Tibial nerve (tissue), 4 donors: ENCODE measurements around the gene FCN1. TPM values are rescaled to one million over a fixed set of nuclear protein-coding genes. Genes with fewer than 3 reads are reported as not detected.

Experiments used
- DNase-seq, 2 donors: peaks; one replicate each; pipeline ENCODE4 v3.0.0-alpha.2; 2019; ENCODE audit warnings: low spot score in 2 of 2
- H3K27ac ChIP-seq, 4 donors: fragments of 200-600 bp; sonication (generic) in 3 of 4; one replicate each; pipeline ENCODE4 v1.5.1; 2017 to 2019; ENCODE audit warnings: mild to moderate bottlenecking in 1 of 4
- H3K27me3 ChIP-seq, 2 donors: fragments of 200-600 bp; sonication (generic) in 1 of 2; one replicate each; pipeline versions ENCODE4 v1.5.1 to v1.6.0; 2017 to 2019
- H3K36me3 ChIP-seq, 3 donors: fragments of 200-600 bp; sonication (generic); one replicate each; pipeline ENCODE4 v1.5.1; 2018 to 2019
- H3K4me1 ChIP-seq, 4 donors: fragments of 200-600 bp; sonication (generic) in 3 of 4; one replicate each; pipeline ENCODE4 v1.5.1; 2017 to 2019
- H3K4me3 ChIP-seq, 4 donors: fragments of 200-600 bp; sonication (generic) in 3 of 4; one replicate each; pipeline ENCODE4 v1.5.1; 2017 to 2019; ENCODE audit warnings: mild to moderate bottlenecking in 1 of 4, moderate library complexity in 1 of 4
- H3K9me3 ChIP-seq, 4 donors: fragments of 200-600 bp; sonication (generic) in 3 of 4; one replicate each; pipeline ENCODE4 v1.5.1; 2017 to 2019
- EP300 ChIP-seq, 2 donors: sonication (generic); formaldehyde crosslinking; IDR thresholded peaks; one replicate each; pipeline ENCODE4 v1.6.1; 2017; ENCODE audit warnings: antibody characterized with exemption in 2 of 2, mild to moderate bottlenecking in 1 of 2
- POLR2A ChIP-seq, 2 donors: fragments of 450-650 bp; IDR thresholded peaks; one replicate each; pipeline ENCODE4 v1.6.1; 2017; ENCODE audit warnings: antibody characterized with exemption in 2 of 2, mild to moderate bottlenecking in 2 of 2, moderate library complexity in 2 of 2
- WGBS, 2 donors: methylation state at CpG; one replicate each; pipeline ENCODE4 v1.1.5; 2018; 5-methylcytosine and 5-hydroxymethylcytosine counted together
- total RNA-seq, 4 donors: library from RNA; depleted of rRNA; stranded (reverse); fragments of >200 nt; gene quantifications; one replicate each; pipeline ENCODE4 v1.1.0, GENCODE V29; 2016
- TF ChIP-seq, protein P1 (sequence below), 5 experiments: fragments of 200-600 bp in 3 of 5; fragments of 450-650 bp in 2 of 5; sonication (generic) in 3 of 5; IDR thresholded peaks; one replicate each; pipeline ENCODE4 v1.5.1; 2016 to 2019; ENCODE audit warnings: antibody characterized with exemption in 5 of 5, mild to moderate bottlenecking in 3 of 5, moderate library complexity in 2 of 5

Gene FCN1
- total RNA-seq, 4 donors from 2014 or later = under 0.01 to 2.9 (median 0.96) TPM

DNA sequence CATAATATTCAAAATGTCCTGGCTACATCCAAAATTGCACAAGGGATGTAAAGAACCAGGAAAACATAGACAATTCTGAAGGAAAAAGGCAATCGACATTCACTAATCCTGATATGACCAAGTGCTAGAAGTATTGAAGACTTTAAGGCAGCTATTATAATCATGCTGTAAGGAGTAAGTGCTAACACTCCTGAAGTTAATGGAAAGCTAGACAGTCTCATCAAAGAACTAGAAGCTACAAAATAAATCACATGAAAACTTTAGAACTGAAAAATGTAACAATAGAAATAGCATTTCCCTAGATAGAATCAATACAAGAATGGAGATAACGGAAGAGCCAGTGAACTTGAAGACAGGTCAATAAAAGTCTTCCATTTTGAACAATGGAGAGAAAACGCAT is 18.5 kb downstream of the FCN1 start:
- DNase-seq = no peak
- no peak overlapping the region for H3K27ac ChIP-seq
- WGBS, 2 donors = 92 to 93% methylated on average over 3 of the region's 3 CpGs
- peaks cover 0 to 27% (median 0%) of the 10 kb centered on the region in 4 donors for H3K9me3 ChIP-seq
- H3K4me3 ChIP-seq = no peak overlapping the region
- TF ChIP-seq EP300 (IDR thresholded peaks at IDR 0.05) (no peak), POLR2A (IDR thresholded peaks at IDR 0.05) (no peak)
- TF ChIP-seq, protein P1, sequence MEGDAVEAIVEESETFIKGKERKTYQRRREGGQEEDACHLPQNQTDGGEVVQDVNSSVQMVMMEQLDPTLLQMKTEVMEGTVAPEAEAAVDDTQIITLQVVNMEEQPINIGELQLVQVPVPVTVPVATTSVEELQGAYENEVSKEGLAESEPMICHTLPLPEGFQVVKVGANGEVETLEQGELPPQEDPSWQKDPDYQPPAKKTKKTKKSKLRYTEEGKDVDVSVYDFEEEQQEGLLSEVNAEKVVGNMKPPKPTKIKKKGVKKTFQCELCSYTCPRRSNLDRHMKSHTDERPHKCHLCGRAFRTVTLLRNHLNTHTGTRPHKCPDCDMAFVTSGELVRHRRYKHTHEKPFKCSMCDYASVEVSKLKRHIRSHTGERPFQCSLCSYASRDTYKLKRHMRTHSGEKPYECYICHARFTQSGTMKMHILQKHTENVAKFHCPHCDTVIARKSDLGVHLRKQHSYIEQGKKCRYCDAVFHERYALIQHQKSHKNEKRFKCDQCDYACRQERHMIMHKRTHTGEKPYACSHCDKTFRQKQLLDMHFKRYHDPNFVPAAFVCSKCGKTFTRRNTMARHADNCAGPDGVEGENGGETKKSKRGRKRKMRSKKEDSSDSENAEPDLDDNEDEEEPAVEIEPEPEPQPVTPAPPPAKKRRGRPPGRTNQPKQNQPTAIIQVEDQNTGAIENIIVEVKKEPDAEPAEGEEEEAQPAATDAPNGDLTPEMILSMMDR (IDR thresholded peaks at IDR 0.05) = no peak
- H3K4me1 ChIP-seq = peaks cover 0 to 20% (median 2%) of the 10 kb centered on the region in 4 donors
- H3K36me3 ChIP-seq = no peaks in the 10 kb centered on the region
- no peaks in the 10 kb centered on the region for H3K27me3 ChIP-seq

DNA sequence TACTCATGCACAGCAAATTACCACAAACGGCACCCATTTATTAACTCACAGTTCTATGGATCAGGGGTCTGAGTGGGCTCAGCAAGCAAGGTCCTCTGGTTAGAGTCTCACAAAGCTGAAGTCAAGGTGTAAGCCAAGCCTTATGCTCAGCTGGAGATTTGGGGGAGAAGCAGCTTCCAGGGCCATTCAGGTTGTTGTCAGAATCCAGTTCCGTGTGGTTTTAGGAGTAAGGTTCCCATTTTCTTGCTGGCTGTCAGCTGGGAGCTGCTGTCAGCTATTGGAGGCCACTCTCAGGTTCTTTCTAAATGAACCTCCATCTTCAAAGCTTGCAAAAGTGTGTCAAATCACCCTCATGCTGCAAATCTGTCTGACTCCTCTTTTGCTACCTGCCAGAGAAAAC is 19.4 kb downstream of the FCN1 start:
- H3K27me3 ChIP-seq = no peaks in the 10 kb centered on the region
- H3K27ac ChIP-seq = peak overlapping the region in 2 of 4 donors; percentile 75 to 81
- DNase-seq = no peak

DNA sequence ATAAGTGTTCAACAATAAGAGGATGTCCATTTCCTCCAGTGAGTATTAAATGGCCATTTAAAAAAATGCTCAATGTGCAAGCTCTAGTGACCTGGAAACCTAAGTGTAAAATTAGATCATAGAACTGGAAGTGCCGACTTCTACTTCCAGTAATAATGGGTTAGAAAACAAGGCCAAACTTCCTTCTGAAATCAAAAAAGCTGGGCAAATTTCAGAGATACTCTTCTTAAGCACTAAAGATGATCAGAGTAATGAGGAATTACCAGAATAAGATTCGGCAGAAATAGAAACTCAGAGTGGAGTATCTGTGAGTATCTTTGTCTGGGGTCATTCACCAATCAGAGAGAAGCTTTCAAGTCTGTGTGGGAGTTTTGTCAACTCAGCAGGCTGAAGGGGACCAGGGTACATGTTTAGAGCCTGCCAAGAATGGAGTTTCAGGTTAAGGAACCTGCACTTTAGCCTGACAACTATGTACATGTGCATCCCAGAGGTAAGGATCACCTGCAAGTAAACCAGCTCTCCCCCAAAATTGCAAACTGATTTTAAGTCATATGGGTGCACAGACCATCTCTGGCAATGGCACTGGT is 20.0 kb downstream of the FCN1 start:
- WGBS, 2 donors = 41 to 46% methylated on average over 2 of the region's 2 CpGs
- no peak for DNase-seq
- Histone ChIP-seq H3K4me3 (no peak overlapping the region), H3K27ac (peak overlapping the region in 2 of 4 donors; percentile 75 to 81), H3K36me3 (no peaks in the 10 kb centered on the region), H3K4me1 (peaks cover 0 to 20% (median 2%) of the 10 kb centered on the region in 4 donors), H3K9me3 (peaks cover 0 to 30% (median 0%) of the 10 kb centered on the region in 4 donors), H3K27me3 (no peaks in the 10 kb centered on the region)
- TF ChIP-seq, protein P1 (IDR thresholded peaks at IDR 0.05) = no peak
- peak; percentile 63 to 75 for TF ChIP-seq EP300 (IDR thresholded peaks at IDR 0.05)

More for the DNA sequence above, 19.4 kb downstream of the FCN1 start:
- Histone ChIP-seq H3K36me3 (no peaks in the 10 kb centered on the region), H3K4me3 (no peak overlapping the region), H3K9me3 (peaks cover 0 to 30% (median 0%) of the 10 kb centered on the region in 4 donors), H3K4me1 (peaks cover 0 to 20% (median 2%) of the 10 kb centered on the region in 4 donors)
- WGBS, 2 donors = 47 to 54% methylated on average over 2 of the region's 2 CpGs
- no peak for TF ChIP-seq EP300 (IDR thresholded peaks at IDR 0.05)
- no peak for TF ChIP-seq POLR2A (IDR thresholded peaks at IDR 0.05)

DNA sequence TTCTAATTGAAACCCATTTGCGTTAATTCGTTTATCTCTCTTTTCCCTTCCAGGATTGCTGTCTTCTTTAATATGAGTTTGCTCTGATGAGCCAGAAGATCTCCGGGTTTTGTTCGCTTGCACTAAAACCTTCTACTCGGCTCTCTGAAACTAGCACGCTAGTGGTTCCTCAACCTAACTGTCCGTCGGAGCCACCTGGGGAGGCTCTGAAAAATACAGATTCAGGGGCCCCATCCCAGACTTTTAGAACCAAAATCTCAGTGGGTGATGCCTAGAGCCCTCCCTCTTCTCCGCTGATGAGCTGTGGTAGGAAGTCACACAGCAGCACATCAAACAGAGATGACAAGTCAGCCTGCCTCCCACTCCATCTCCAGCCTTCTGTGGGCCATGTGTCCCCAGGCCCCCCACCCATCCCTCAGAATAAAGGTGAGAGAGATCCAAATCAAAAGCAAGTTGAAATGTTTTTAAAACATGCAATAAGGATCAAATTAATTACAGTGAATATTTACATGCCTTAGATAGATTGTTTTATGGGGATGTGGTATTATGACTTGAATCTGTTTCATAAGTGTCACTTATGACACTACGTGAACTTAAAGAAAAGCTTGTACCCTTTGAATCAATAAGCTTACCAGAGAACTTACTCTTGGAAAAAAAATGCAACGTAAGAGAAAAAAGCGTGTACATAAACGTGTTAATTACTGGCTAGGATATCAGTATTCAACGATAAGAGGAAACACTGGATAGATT is 20.7 kb downstream of the FCN1 start:
- no peaks in the 10 kb centered on the region for H3K36me3 ChIP-seq
- WGBS, 2 donors = 67 to 73% methylated on average over 14 of the region's 14 CpGs
- H3K9me3 ChIP-seq = peaks cover 0 to 30% (median 0%) of the 10 kb centered on the region in 4 donors
- H3K27ac ChIP-seq = peak overlapping the region; percentile 17 to 81 (median 50)
- no peak overlapping the region for H3K4me3 ChIP-seq
- H3K27me3 ChIP-seq = no peaks in the 10 kb centered on the region
- DNase-seq = no peak
- peaks cover 0 to 20% (median 2%) of the 10 kb centered on the region in 4 donors for H3K4me1 ChIP-seq
- no peak for TF ChIP-seq POLR2A (IDR thresholded peaks at IDR 0.05)
- TF ChIP-seq, protein P1 (IDR thresholded peaks at IDR 0.05) = no peak
- TF ChIP-seq EP300 (IDR thresholded peaks at IDR 0.05) = no peak

DNA sequence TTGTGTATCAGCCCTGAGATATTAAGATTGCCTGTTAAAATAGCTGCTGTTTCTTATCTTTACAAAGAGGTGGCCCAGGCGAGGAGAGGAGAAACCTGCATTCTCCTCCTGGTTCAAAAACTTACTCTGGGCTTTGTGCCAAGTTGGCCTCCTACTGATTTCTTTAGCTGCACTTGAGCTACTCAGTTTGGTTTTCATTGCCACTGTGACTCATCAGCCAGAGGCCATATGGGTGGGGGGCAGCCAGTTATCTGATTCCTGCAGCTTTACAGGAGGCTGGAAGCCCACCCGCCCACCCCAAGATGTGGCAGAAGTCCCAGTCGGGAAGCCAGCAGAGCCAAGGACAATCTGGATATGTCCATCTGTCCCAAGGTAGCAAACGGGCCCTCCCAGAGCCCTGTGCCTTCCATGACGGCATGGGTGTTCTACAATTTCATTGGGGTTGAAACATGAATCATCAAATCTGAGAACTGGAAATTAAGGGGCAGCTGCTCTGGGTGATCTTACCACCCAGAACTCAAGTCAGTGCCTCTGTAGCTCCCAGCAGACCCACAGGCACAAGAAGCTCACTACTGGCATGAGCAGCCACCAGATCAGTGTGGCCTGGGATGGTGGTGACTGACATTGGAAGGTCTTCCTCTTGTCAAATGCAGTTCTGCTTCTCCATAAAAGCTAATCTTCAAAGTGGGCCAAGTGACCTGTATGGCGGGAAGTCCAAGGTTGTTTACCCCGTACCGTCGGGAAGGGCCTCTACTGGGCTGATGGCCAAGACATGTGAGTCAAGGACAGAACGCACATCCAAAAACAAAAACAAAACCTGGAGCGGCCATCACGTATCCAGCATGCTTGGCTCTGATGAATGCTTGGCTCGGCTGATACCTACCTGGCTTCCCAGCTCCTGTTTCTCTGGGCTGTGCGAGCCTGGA is 21.5 kb downstream of the FCN1 start:
- WGBS, 2 donors = 33 to 49% methylated on average over 14 of the region's 14 CpGs
- H3K36me3 ChIP-seq = no peaks in the 10 kb centered on the region
- peak; percentile 64 to 80 for DNase-seq
- H3K4me1 ChIP-seq = peaks cover 0 to 20% (median 2%) of the 10 kb centered on the region in 4 donors
- H3K4me3 ChIP-seq = no peak overlapping the region
- no peaks in the 10 kb centered on the region for H3K27me3 ChIP-seq
- peak overlapping the region; percentile 17 to 81 (median 50) for H3K27ac ChIP-seq
- H3K9me3 ChIP-seq = peaks cover 0 to 30% (median 0%) of the 10 kb centered on the region in 4 donors
- TF ChIP-seq, protein P1 (IDR thresholded peaks at IDR 0.05) = no peak
- TF ChIP-seq POLR2A (IDR thresholded peaks at IDR 0.05) (no peak), EP300 (IDR thresholded peaks at IDR 0.05) (peak in 1 of 2 donors; percentile 81)
